A673 (cell line): ENCODE results near the gene ZMYND11.

Experiments used
- EZH2 ChIP-seq: fragments of 200-600 bp; sonication (generic); IDR thresholded peaks from 2 replicates; pipeline ENCODE4 v1.6.1; 2017; ENCODE audit warnings: borderline replicate concordance, low read depth, mild to moderate bottlenecking, mixed read lengths, antibody characterized with exemption, low read length; ENCODE audit not compliant: poor library complexity, severe bottlenecking
- TF ChIP-seq, protein P1 (sequence below): fragments of 300-800, 200-600 bp; sonication (generic); conservative IDR thresholded peaks from 2 replicates; pipeline ENCODE4 v1.5.1; 2017; ENCODE audit warnings: low read depth, mild to moderate bottlenecking, antibody characterized with exemption, low read length, moderate library complexity, mixed read lengths

DNA sequence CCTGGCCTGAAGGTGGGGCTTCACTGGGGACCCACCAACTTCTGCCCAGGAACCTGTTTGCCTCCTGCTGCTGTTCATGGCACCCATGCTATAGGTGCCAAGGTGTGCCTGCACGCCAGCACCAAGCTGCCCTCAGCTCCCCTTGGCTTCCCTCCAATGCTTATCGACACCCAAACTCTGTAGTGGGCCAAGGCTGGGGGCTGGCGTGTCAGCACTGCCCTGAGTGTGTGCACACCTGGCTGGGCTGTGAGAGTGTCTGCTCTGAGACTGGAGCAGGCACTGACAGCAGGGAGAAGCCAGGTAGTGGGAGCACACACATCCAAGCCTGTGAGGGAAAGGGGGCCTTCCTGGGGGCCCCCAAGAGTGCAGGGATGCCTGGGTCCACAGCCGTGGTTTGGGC is 43.1 kb upstream of the ZMYND11 start:
- TF ChIP-seq, protein P1, sequence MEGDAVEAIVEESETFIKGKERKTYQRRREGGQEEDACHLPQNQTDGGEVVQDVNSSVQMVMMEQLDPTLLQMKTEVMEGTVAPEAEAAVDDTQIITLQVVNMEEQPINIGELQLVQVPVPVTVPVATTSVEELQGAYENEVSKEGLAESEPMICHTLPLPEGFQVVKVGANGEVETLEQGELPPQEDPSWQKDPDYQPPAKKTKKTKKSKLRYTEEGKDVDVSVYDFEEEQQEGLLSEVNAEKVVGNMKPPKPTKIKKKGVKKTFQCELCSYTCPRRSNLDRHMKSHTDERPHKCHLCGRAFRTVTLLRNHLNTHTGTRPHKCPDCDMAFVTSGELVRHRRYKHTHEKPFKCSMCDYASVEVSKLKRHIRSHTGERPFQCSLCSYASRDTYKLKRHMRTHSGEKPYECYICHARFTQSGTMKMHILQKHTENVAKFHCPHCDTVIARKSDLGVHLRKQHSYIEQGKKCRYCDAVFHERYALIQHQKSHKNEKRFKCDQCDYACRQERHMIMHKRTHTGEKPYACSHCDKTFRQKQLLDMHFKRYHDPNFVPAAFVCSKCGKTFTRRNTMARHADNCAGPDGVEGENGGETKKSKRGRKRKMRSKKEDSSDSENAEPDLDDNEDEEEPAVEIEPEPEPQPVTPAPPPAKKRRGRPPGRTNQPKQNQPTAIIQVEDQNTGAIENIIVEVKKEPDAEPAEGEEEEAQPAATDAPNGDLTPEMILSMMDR: no peak
- no peak for TF ChIP-seq EZH2
